Posterior vena cava (tissue), 2 donors: ENCODE results near the gene TUBA1A. TPM values are rescaled to one million over a fixed set of nuclear protein-coding genes. Genes with fewer than 3 reads are reported as not detected.
"Not testable (repeated sequence)": the region's sequence is repeated elsewhere in the genome, so short reads cannot be mapped to it uniquely, and the experiment has no call there.

Source experiments
- DNase-seq: peaks from one replicate; pipeline ENCODE4 v3.0.0-alpha.2; 2020; ENCODE audit warnings: low spot score
- intact Hi-C, 2 donors: fragments of 100-400 bp; cut with DNase I; formaldehyde crosslinking; loops; one replicate each; pipeline versions ENCODE4 v1.14.1 to v1.14.2; 2022 to 2023
- total RNA-seq, 2 donors: library from RNA; stranded (reverse); fragmentation: NEBNext Ultra II Directional; extraction: Animal tissue kit (Norgen Biotek cat#: 25700); gene quantifications; one replicate each; pipeline ENCODE4 v1.2.1, GENCODE V29; 2021
- donor health status: DM: yes; HTN: yes; CAD: no.
- donor health status: DM: yes; HTN: yes; CAD: no.

The TUBA1A gene
- total RNA-seq, 2 donors from 2014 or later: 240 to 247 TPM

- DNase-seq: no peak
- intact Hi-C loops: no loop called here
Observed at GRCh38 chr12:49174218-49174617, 14.7 kb downstream of the TUBA1A start.

GRCh38 chr12:49170924-49171323, 18.0 kb downstream of the TUBA1A start:
- intact Hi-C loops: no loop called here
- DNase-seq: no peak

GRCh38 chr12:49165114-49165513, 23.8 kb downstream of the TUBA1A start:
- DNase-seq: no peak
- intact Hi-C loops: no loop called here

GRCh38 chr12:49161901-49162300, 27.0 kb downstream of the TUBA1A start:
- intact Hi-C loops: not testable (repeated sequence)

GRCh38 chr12:49161092-49161795, 27.6 kb downstream of the TUBA1A start:
- intact Hi-C loops: no loop called here
- no peak for DNase-seq

More at GRCh38 chr12:49161901-49162300, 27.0 kb downstream of the TUBA1A start:
- DNase-seq: not testable (repeated sequence)

- intact Hi-C loops: no loop called here
- no peak for DNase-seq
Observed at GRCh38 chr12:49160399-49160798, 28.5 kb downstream of the TUBA1A start.

- intact Hi-C loops: no loop called here
- DNase-seq: no peak
Observed at GRCh38 chr12:49154221-49154620, 34.7 kb downstream of the TUBA1A start.

- intact Hi-C loops: no loop called here
- DNase-seq: no peak
Observed at GRCh38 chr12:49147384-49147783, 41.5 kb downstream of the TUBA1A start.

GRCh38 chr12:49146406-49146805, 42.5 kb downstream of the TUBA1A start:
- intact Hi-C loops: no loop called here
- no peak for DNase-seq

GRCh38 chr12:49144384-49144783, 44.5 kb downstream of the TUBA1A start:
- intact Hi-C loops: no loop called here
- no peak for DNase-seq

- no peak for DNase-seq
- intact Hi-C loops: loop anchor here (10.0 kb wide), 2 partner anchors 46 to 96 kb away; partner anchors contain the start of gene TUBA1A (in 1 of the 2)
Observed at GRCh38 chr12:49138999-49139398, 49.9 kb downstream of the TUBA1A start.

GRCh38 chr12:49138587-49138986, 50.3 kb downstream of the TUBA1A start:
- no peak for DNase-seq
- intact Hi-C loops: loop anchor here (10.0 kb wide), 2 partner anchors 46 to 96 kb away; partner anchors contain the start of gene TUBA1A (in 1 of the 2)

GRCh38 chr12:49137476-49137875, 51.4 kb downstream of the TUBA1A start:
- intact Hi-C loops: loop anchor here (10.0 kb wide), 2 partner anchors 47 to 97 kb away; partner anchors contain the start of gene TUBA1A (in 1 of the 2)
- DNase-seq: no peak

- intact Hi-C loops: loop anchor here (10.0 kb wide), 2 partner anchors 48 to 98 kb away; partner anchors contain the start of gene TUBA1A (in 1 of the 2)
- DNase-seq: not testable (repeated sequence)
Observed at GRCh38 chr12:49136997-49137396, 51.9 kb downstream of the TUBA1A start.

Other genes with a start within 250 kb of the TUBA1A start
- 100 to 1,000 TPM; 127 to 130 TPM for gene ARF3, start 231.6 kb downstream of the TUBA1A start, total RNA-seq
- 1 to 10 TPM in 1 of 2 donors, under 1 TPM in 1; 0.33 to 4.0 TPM for gene WNT10B, start 217.3 kb downstream of the TUBA1A start, total RNA-seq
- not detected for gene WNT1, start 210.8 kb downstream of the TUBA1A start, total RNA-seq
- not detected for gene DDN, start 189.7 kb downstream of the TUBA1A start, total RNA-seq
- gene PRKAG1, start 170.3 kb downstream of the TUBA1A start, total RNA-seq: 10 to 100 TPM; 52.2 to 57.3 TPM
- 10 to 100 TPM; 59.5 to 63.3 TPM for gene KMT2D, start 128.3 kb downstream of the TUBA1A start, total RNA-seq
- gene RHEBL1, start 119.1 kb downstream of the TUBA1A start, total RNA-seq: under 1 TPM in 1 of 2 donors, not detected in 1; 0.38 TPM
- gene DHH, start 94.3 kb downstream of the TUBA1A start, total RNA-seq: 1 to 10 TPM in 1 of 2 donors, under 1 TPM in 1; 0.93 to 2.7 TPM
- gene LMBR1L, start 78.2 kb downstream of the TUBA1A start, total RNA-seq: 10 to 100 TPM; 37.7 to 40.8 TPM
- 100 to 1,000 TPM; 763 to 783 TPM for gene TUBA1B, start 57.7 kb downstream of the TUBA1A start, total RNA-seq
- 100 to 1,000 TPM; 172 to 219 TPM for gene TUBA1C, start 76.0 kb upstream of the TUBA1A start, total RNA-seq
- under 1 TPM; 0.32 to 0.67 TPM for gene PRPH, start 106.1 kb upstream of the TUBA1A start, total RNA-seq
- under 1 TPM; 0.10 to 0.60 TPM for gene TROAP, start 134.2 kb upstream of the TUBA1A start, total RNA-seq
- not detected for gene C1QL4, start 148.1 kb upstream of the TUBA1A start, total RNA-seq
- gene DNAJC22, start 157.8 kb upstream of the TUBA1A start, total RNA-seq: under 1 TPM in 1 of 2 donors, not detected in 1; 0.05 TPM
- 10 to 100 TPM; 12.1 to 14.8 TPM for gene SPATS2, start 178.4 kb upstream of the TUBA1A start, total RNA-seq